GM18867 (cell line): ENCODE results near the gene MICU1.
"Not testable (repeated sequence)": the region's sequence is repeated elsewhere in the genome, so short reads cannot be mapped to it uniquely, and the experiment has no call there.

Experiments used
- ATAC-seq: cut with Tn5 transposase; IDR thresholded peaks from one replicate; pipeline ENCODE4 v1.9.1; 2021; ENCODE audit warnings: mild to moderate bottlenecking, moderate library complexity; ENCODE audit not compliant: unreplicated experiment

Gene MICU1

GRCh38 chr10:72564596-72564995, 61.3 kb downstream of the MICU1 start:
- no peak for ATAC-seq

GRCh38 chr10:72563327-72563932, 62.4 kb downstream of the MICU1 start:
- peak; percentile 47 for ATAC-seq

- peak; percentile 70 for ATAC-seq
Observed at GRCh38 chr10:72561745-72562166, 64.1 kb downstream of the MICU1 start.

- ATAC-seq, result no peak
Observed at GRCh38 chr10:72557362-72557761, 68.5 kb downstream of the MICU1 start.

DNA sequence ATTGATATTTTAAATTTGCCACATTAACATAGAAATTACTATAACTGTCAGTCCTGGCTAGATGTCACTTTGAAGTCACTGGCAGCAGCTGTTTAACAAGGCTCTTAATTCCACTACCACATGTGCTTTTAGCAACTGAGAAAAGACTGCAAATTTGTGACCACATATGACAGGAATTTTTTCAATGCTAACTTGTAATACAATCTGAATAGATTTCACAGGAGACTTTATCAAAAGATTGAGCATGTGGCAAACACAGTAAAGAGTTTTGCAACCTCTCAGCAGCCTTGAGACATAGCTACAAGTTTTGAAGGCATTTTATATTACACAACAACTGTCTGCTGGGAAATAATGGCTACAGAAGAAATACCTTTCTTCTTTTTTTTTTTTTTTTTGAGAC, 73.0 kb downstream of the MICU1 start:
- ATAC-seq, result no peak

DNA sequence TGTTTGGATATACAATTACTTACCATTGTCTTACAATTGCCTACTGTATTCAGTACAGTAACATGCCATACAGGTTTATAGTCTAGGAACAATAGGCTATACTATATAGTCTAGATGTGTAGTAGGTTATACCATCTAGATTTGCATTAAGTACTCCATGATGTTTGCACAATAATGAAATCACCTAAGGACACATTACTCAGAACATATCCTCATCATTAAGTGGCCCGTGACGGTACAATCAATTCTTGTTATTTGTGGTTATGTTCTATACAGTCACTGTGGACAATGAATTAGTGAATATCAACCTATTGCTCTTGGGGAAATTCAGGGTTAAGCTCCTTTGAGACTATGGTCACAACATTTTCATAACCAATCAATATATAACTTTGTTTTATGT, 75.6 kb downstream of the MICU1 start:
- no peak for ATAC-seq

- no peak for ATAC-seq
Observed at GRCh38 chr10:72545546-72545945, 80.3 kb downstream of the MICU1 start.

GRCh38 chr10:72543855-72544254, 82.0 kb downstream of the MICU1 start:
- ATAC-seq, result not testable (repeated sequence)

- no peak for ATAC-seq
Observed at GRCh38 chr10:72542396-72542815, 83.5 kb downstream of the MICU1 start.

DNA sequence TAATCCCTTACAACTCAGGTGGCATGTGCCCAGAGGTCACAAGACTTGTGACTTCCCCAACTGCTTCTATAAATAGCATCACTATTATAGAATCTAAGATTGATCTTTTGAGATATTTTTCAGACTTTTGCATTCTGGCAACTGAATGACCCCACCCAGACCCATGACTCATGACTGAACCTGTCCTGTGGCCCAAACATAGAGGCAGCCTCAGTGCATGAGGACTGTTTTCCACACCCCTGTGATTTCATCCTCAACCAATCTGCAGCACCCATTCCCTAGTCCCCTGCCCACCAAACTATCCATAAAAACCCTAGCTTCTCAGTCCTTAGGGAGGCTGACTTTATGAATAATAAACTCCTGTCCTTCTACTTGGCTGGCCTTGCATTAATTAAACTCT, 84.5 kb downstream of the MICU1 start:
- ATAC-seq, result no peak

DNA sequence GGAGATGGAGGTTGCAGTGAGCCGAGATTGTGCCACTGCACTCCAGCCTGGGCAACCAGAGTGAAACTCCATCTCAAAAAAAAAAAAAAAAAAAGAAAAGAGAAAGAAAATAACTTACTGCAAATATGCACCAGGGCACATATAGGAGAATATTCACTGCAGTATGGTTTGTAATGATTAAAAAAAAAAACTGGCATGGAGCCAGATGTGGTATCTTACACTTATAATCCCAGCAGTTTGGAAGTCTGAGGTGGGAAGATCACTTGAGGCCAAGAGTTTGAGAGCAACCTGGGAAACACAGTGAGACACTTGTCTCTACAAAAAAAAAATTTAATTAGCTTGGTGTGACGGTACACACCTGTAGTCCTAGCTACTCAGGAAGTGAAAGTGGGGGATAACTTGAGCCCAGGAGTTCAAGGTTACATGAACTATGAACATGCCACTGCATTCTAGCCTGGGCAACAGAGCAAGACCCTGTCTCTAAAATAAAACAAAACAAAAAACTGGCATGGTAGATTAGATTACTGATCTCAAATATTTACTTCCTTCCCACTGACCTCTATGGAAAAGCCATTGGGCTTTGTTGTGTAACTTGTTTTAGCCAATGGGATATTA, 85.6 kb downstream of the MICU1 start:
- ATAC-seq, result no peak

DNA sequence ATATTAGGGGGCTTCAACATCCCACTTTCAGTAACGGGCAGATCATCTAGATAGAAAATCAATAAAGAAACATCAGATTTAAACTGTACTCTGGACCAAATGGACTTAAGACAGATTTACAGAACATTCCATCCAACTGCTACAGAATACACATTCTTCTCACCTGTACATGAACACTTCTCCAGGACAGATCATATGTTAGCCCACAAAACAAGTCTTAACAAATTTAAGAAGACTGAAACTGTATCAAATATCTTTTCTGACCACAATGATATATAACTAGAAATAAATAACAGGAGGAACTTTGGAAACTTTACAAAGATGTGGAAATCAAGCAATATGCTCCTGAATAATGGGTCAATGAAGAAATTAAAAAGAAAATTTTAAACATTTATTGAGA, 86.7 kb downstream of the MICU1 start:
- ATAC-seq, result no peak

GRCh38 chr10:72525689-72526088, 100.2 kb downstream of the MICU1 start:
- no peak for ATAC-seq

DNA sequence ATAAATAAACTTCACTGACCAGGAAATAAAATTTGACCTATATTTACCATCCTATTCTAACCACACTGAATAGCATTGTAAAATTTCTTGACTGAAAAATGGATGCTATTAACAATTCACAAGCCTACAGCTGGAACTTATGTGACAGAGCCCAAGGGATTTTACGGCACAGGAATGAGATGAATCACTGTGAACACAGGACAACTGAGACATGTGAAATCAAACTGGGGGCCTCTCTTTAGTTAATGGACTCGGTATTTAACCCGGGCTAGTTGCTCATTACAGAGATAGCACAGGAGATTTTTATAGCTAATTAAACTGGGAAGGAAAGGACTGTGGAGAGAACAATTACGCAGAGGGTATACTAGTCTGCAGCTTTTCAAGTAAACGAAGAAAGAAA, 100.6 kb downstream of the MICU1 start:
- no peak for ATAC-seq

GRCh38 chr10:72524489-72524888, 101.4 kb downstream of the MICU1 start:
- no peak for ATAC-seq

DNA sequence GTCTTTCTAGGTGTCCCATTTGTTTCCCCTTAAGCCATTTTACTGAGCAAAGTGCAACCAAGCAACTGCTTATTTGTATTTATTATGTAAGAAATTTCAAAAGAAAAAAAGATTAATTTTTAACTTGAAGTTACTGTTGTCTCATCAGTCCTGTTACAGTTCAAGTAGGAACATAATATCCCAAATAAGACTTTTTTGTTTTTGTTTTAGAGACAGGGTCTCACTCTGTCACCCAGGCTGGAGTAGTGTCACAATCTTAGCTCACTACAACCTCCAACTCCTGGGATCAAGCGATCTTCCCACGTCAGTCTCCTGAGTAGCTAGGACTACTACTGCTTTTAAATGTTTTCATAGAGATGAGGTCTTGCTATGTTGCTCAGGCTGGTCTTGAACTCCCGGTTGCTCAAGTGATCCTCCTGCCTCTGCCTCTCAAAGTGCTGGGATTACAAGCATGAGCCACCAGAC, 101.9 kb downstream of the MICU1 start:
- ATAC-seq, result no peak

- ATAC-seq, result no peak
Observed at GRCh38 chr10:72523062-72523461, 102.8 kb downstream of the MICU1 start.

DNA sequence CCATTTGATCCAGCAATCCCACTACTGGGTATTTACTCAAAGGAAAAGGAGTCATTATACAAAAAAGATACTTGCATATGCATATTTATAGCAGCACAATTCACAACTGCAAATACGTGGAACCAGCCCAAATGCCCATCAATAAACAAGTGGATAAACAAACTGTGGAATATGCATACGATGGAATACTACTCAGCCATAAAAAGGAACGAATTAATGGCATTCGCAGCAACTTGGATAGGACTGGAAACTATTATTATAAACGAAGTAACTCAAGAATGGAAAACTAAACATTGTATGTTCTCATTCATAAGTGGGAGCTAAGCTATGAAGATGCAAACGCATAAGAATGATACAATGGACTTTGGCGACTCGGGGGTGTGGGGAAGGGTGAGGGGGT, 108.6 kb downstream of the MICU1 start:
- ATAC-seq, result no peak

DNA sequence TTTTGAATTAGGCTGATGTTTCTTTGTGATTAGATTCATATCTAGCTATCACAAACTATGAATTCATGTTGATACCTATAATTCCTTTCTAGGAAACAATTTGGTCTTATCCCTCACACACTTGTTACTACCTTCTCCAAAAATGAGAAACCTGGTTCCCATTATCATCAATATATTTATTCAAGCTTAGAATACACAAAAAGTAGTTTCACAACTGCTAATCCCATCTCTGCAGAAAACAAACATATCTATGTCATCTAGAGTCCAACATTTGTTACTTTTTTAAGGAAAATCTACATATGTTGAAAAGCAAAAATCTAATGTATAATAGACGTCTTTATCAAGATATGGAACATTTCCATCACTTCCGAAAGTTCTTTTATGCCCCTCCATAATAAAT, 110.4 kb downstream of the MICU1 start:
- no peak for ATAC-seq

DNA sequence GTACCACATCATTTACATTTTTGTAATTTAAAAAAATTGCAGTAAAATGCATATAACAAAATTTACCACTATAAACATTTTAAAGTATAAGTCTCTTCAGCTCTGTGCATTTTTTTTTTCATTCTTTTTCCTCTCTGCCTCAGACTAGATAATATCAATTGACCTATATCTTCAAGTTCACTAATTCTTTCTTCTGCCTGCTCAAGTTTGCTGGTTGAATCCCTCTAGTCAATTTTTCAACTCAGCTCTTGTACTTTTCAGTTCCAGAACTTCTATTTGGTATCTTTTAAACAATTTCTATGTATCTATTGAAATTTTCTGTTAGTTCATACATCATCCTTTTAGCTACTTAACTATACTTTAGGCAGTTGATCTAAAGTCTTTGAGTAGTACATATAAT, 112.0 kb downstream of the MICU1 start:
- ATAC-seq, result no peak

GRCh38 chr10:72511459-72511858, 114.4 kb downstream of the MICU1 start:
- ATAC-seq, result no peak

GRCh38 chr10:72509941-72510340, 115.9 kb downstream of the MICU1 start:
- no peak for ATAC-seq
